Activated naive CD8-positive, alpha-beta T cell treated with anti-CD3 and anti-CD28 coated beads, Interleukin-2, amount 50 U/mL, for 24 hours (primary cell): ENCODE measurements around the gene CYTH3.

ENCODE experiments used
- ATAC-seq: fragments of 150-1000 bp; cut with Tn5 transposase; one replicate; pipeline ENCODE4 v1.10.0; 2021
- DNase-seq: peaks from one replicate; pipeline ENCODE4 v3.0.0; 2021
- H3K27ac Mint-ChIP-seq: one replicate; pipeline ENCODE4 v1.8.0; 2021; ENCODE audit warnings: mild to moderate bottlenecking, mixed read lengths
- H3K27me3 Mint-ChIP-seq: one replicate; pipeline ENCODE4 v1.8.0; 2021; ENCODE audit warnings: mixed read lengths
- H3K36me3 Mint-ChIP-seq: one replicate; pipeline ENCODE4 v1.8.0; 2021; ENCODE audit warnings: low read depth, mixed read lengths
- H3K4me1 Mint-ChIP-seq: one replicate; pipeline ENCODE4 v1.8.0; 2021; ENCODE audit warnings: mixed read lengths
- H3K4me3 Mint-ChIP-seq: one replicate; pipeline ENCODE4 v1.8.0; 2021; ENCODE audit warnings: mild to moderate bottlenecking, moderate library complexity, mixed read lengths
- H3K9me3 Mint-ChIP-seq: one replicate; pipeline ENCODE4 v1.8.0; 2021; ENCODE audit warnings: mixed read lengths

Gene CYTH3

DNA sequence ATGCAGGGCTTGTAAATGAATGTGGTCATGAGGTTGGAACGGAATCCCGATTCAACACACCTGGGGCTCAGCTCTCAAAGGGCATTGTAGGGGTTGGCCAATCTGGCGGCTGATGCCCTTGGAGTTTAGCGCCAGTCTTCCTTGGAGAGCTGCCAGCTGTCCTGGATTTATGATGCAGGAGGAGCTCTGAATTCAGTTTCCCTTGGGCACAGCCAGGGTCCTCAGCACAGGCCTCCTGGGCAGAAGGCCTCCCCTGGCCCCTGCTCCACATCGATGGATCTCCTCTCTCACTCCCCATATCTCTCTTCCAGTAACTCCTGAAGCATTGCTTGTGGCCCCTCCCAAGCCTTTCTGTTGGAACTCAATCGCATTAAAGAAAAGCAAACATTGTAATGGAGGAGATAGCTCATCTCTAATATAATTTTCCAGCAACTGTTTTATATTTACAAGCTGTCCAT, 985 bp upstream of the CYTH3 start:
- Mint-ChIP-seq H3K4me1 (peaks cover 22% of the 10 kb centered on the region), H3K36me3 (no peaks in the 10 kb centered on the region), H3K9me3 (no peaks in the 10 kb centered on the region), H3K27me3 (peaks cover 23% of the 10 kb centered on the region), H3K4me3 (peak overlapping the region; percentile 48), H3K27ac (no peak overlapping the region)
- ATAC-seq (no peak), DNase-seq (no peak)

DNA sequence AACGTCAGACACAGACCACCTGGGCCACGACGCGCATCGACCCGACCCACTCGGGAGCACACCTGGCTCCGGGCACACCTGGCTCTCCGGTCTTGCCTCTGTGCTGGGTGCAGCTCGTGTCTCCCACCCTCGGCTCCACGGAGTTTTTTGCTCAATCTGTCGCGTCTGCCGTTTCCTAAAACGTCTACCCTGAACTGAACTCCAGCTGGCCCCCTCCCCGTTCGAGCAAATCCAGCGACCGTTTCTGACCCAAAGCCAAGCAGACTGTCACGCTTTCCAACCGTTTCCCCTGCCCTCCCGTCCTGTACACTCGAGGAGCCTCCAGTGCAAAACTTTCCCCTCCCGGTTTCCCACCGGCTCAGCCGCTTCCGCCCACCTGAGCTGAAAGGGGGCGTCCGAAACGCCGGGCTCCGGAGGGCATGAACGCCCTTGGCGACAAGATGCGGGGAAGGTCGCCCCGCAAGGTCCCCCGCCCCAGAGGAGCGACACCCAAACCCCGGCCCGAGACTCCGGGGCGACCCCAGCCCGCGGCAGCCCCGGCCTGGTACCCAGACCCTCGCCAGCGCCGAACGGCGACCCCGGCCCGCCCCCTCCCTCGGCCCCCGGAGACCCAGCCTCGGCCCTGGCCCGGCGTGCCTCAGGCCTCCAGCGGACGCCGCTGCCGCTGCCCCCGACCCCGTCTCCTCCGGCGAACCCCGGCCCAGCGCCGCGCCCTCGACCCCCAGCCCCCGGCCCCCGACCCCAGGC, 557 bp downstream of the CYTH3 start:
- DNase-seq: peak; percentile 26
- ATAC-seq: no peak
- Mint-ChIP-seq H3K9me3 (no peaks in the 10 kb centered on the region), H3K27me3 (peaks cover 23% of the 10 kb centered on the region), H3K4me3 (peak overlapping the region; percentile 83), H3K4me1 (peaks cover 22% of the 10 kb centered on the region), H3K27ac (peak overlapping the region; percentile 59), H3K36me3 (no peaks in the 10 kb centered on the region)

GRCh38 chr7:6271060-6271658, 1.3 kb downstream of the CYTH3 start:
- Mint-ChIP-seq H3K36me3 (no peaks in the 10 kb centered on the region), H3K27me3 (peaks cover 25% of the 10 kb centered on the region), H3K27ac (peak overlapping the region; percentile 59), H3K4me3 (peak overlapping the region; percentile 83), H3K4me1 (peaks cover 22% of the 10 kb centered on the region), H3K9me3 (no peaks in the 10 kb centered on the region)
- peak; percentile 55 for ATAC-seq
- peak; percentile 33 for DNase-seq

GRCh38 chr7:6269527-6269926, 2.9 kb downstream of the CYTH3 start:
- no peak for DNase-seq
- no peaks in the 10 kb centered on the region for H3K9me3 Mint-ChIP-seq
- H3K4me3 Mint-ChIP-seq: no peak overlapping the region
- H3K36me3 Mint-ChIP-seq: no peaks in the 10 kb centered on the region
- no peak for ATAC-seq
- H3K4me1 Mint-ChIP-seq: peaks cover 22% of the 10 kb centered on the region
- H3K27ac Mint-ChIP-seq: no peak overlapping the region
- peaks cover 25% of the 10 kb centered on the region for H3K27me3 Mint-ChIP-seq

GRCh38 chr7:6268907-6269306, 3.5 kb downstream of the CYTH3 start:
- H3K27ac Mint-ChIP-seq: no peak overlapping the region
- peaks cover 22% of the 10 kb centered on the region for H3K27me3 Mint-ChIP-seq
- no peak for ATAC-seq
- no peaks in the 10 kb centered on the region for H3K36me3 Mint-ChIP-seq
- DNase-seq: no peak
- no peak overlapping the region for H3K4me3 Mint-ChIP-seq
- H3K4me1 Mint-ChIP-seq: peaks cover 22% of the 10 kb centered on the region
- H3K9me3 Mint-ChIP-seq: no peaks in the 10 kb centered on the region

GRCh38 chr7:6268023-6268900, 4.2 kb downstream of the CYTH3 start:
- no peak overlapping the region for H3K4me3 Mint-ChIP-seq
- no peak overlapping the region for H3K27ac Mint-ChIP-seq
- peaks cover 21% of the 10 kb centered on the region for H3K4me1 Mint-ChIP-seq
- H3K9me3 Mint-ChIP-seq: no peaks in the 10 kb centered on the region
- no peak for ATAC-seq
- no peaks in the 10 kb centered on the region for H3K36me3 Mint-ChIP-seq
- peaks cover 22% of the 10 kb centered on the region for H3K27me3 Mint-ChIP-seq
- DNase-seq: no peak

GRCh38 chr7:6266699-6267098, 5.7 kb downstream of the CYTH3 start:
- Mint-ChIP-seq H3K36me3 (no peaks in the 10 kb centered on the region), H3K4me3 (no peak overlapping the region), H3K27ac (no peak overlapping the region), H3K27me3 (peaks cover 18% of the 10 kb centered on the region), H3K4me1 (peaks cover 11% of the 10 kb centered on the region), H3K9me3 (no peaks in the 10 kb centered on the region)
- ATAC-seq (no peak), DNase-seq (no peak)

DNA sequence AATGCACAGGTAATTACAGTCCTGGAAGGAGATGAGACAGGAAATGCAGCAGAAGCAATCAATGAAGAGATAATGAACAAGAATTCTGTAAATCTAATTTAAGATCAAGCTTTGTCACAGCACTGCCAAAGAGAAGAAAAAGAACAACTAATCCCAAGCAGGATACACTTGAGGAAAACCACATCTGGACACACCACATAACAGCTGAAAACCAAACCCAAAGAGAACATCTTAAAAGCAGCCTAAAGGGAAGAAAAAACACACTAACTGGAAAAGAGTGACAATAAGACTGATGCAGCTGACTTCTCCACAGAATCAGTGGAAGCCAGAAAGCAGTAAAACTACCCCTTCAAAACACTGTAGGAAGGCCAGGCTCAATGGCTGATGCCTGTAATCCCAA, 10.2 kb downstream of the CYTH3 start:
- H3K36me3 Mint-ChIP-seq: no peaks in the 10 kb centered on the region
- DNase-seq (no peak), ATAC-seq (no peak)
- no peaks in the 10 kb centered on the region for H3K9me3 Mint-ChIP-seq
- peaks cover 2% of the 10 kb centered on the region for H3K27me3 Mint-ChIP-seq
- peaks cover 22% of the 10 kb centered on the region for H3K4me1 Mint-ChIP-seq
- no peak overlapping the region for H3K27ac Mint-ChIP-seq
- no peak overlapping the region for H3K4me3 Mint-ChIP-seq

- Mint-ChIP-seq H3K36me3 (no peaks in the 10 kb centered on the region), H3K4me3 (no peak overlapping the region), H3K27ac (no peak overlapping the region), H3K9me3 (no peaks in the 10 kb centered on the region), H3K4me1 (peaks cover 28% of the 10 kb centered on the region), H3K27me3 (peaks cover 2% of the 10 kb centered on the region)
- DNase-seq: no peak
- no peak for ATAC-seq
These were observed 10.7 kb downstream of the CYTH3 start for GRCh38 chr7:6261699-6262098.

- Mint-ChIP-seq H3K9me3 (no peaks in the 10 kb centered on the region), H3K4me3 (no peak overlapping the region), H3K4me1 (peaks cover 36% of the 10 kb centered on the region), H3K27ac (no peak overlapping the region), H3K36me3 (no peaks in the 10 kb centered on the region), H3K27me3 (no peaks in the 10 kb centered on the region)
- DNase-seq (no peak), ATAC-seq (no peak)
These were observed 11.9 kb downstream of the CYTH3 start for GRCh38 chr7:6260291-6261187.

DNA sequence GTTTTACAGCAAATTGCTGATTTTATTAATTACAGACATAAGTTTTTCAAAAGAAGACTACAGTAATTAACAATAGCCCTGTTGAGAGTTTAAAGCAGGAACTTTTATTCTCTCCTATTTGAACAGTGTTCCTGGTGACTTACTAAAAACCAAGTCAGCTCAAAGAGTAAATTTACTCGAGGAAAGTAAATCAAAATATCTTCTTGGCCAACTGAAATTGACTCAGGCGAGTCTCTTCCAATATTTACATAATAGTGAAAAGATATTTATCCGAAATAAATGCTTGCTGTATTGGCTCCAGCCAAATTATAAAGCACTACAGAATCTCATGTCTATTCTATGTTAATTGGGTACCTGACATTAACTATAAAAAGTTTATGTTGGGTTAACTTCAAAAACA, 13.2 kb downstream of the CYTH3 start:
- no peaks in the 10 kb centered on the region for H3K36me3 Mint-ChIP-seq
- no peak overlapping the region for H3K4me3 Mint-ChIP-seq
- no peak for DNase-seq
- peaks cover 41% of the 10 kb centered on the region for H3K4me1 Mint-ChIP-seq
- no peaks in the 10 kb centered on the region for H3K9me3 Mint-ChIP-seq
- no peak overlapping the region for H3K27ac Mint-ChIP-seq
- no peak for ATAC-seq
- H3K27me3 Mint-ChIP-seq: no peaks in the 10 kb centered on the region

DNA sequence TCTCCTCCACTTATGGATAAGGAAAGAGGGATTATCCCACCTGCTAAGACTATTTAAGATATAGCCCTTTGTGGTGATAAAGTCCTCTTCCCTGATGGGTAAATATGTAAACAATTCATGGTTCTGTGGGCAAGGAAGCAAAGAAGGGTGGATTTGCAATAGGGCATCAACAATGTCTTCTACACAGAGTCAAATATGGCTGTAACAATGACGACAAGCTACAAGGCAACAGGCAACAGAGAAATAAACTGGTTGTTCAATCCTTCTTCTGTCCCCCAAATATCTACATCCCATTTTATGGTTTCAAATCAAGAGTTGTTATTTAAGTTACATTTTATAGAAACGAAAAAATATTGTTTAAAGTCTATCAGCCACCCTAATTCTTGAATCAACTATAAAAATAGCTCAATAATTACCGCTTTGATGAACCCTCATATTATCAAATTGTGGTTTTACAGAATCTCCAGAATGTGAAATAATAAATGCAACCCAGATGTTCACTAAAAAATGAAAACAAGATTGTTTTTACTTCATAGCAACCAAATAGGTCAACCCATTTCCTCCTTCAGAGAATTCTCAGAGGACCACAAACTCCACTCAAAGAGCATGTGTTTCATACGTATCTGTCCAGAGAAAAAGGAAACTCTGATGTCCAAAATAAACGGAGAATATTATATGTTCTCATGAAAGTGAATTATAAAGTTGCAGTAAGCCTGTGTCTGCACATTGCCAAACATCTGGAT, 13.8 kb downstream of the CYTH3 start:
- Mint-ChIP-seq H3K4me3 (no peak overlapping the region), H3K9me3 (no peaks in the 10 kb centered on the region), H3K4me1 (peaks cover 41% of the 10 kb centered on the region), H3K36me3 (no peaks in the 10 kb centered on the region), H3K27me3 (no peaks in the 10 kb centered on the region), H3K27ac (no peak overlapping the region)
- ATAC-seq: no peak
- DNase-seq: no peak

DNA sequence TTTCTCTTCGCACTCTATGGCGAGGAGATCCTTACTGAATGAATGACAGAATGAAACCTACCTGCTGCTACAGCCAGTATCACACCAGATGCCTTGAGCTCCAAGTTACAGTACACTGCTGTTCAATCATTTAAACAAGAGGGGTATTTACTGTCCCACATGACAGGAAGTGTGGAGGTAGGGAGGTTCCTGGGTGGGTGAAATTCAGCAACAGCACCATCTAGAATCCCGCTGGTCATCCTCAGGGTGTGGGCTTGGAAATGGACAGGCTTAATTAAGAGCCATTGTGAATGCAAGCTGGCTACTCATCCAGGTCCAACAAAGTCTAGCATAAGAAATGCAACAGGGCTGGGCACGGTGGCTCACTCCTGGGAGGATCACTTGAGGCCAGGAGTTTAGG, 14.7 kb downstream of the CYTH3 start:
- no peak for DNase-seq
- Mint-ChIP-seq H3K4me3 (no peak overlapping the region), H3K27ac (no peak overlapping the region), H3K9me3 (no peaks in the 10 kb centered on the region), H3K4me1 (peaks cover 41% of the 10 kb centered on the region), H3K27me3 (no peaks in the 10 kb centered on the region), H3K36me3 (no peaks in the 10 kb centered on the region)
- no peak for ATAC-seq
